ENCODE measurements around the gene UCKL1.
"Not testable (repeated sequence)": the region's sequence is repeated elsewhere in the genome, so short reads cannot be mapped to it uniquely, and the experiment has no call there.

UCKL1 gene

DNA sequence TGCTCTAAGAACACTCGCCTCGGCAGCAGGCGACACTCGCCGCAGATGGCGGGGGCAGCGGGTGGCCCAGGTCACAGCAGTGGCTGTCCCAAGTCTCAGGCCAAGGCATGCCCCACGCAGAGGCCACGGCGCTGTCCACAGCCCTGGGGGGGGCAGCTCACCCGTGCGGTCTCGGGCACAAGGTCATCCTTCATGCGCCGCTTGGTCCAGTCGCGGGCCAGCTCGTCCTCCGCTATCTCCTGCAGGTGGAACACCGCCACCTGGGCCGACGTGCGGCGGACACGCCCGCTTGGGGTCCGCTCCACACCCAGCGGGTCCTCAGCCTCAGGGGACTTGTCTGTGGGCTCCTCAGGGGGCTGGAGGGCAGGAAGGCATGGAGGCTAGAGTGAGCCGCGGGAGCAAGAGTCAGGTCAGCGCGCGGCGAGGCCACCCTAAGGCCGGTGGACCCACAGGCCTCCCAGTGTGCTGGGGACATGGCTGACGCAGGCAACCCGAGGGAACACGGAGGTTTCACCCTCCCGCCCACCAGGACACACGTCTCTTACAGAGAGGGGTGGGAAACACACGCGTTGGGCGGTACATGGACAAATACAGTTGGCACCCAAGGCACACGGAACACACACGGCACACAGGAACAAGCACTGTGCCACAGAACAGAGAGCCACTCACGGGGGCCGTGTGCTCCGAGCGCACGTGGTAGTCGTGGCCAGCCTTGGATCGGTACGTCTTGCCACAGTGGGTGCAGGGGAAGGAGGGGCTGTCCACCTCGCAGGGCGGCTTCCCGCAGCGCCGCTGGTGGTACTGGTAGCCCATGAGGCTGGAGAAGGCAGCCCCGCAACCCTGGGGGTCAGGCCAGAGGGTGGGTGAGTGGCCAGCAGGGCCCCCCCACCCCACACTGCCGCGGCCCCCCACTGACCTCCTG, 6.5 kb upstream of the UCKL1 start:
- Histone ChIP-seq H2AFZ (ENCODE audit: low read length) (no peak overlapping the region), H3K4me3 (ENCODE audit: low read length, poor library complexity, severe bottlenecking) (no peak overlapping the region), H3K27me3 (ENCODE audit: insufficient read depth, low read length, poor library complexity, severe bottlenecking) (no peaks in the 10 kb centered on the region), H3K9me2 (replicated peaks; ENCODE audit: low read depth, low read length) (no peaks in the 10 kb centered on the region), H3K9ac (ENCODE audit: low read depth, low read length, poor library complexity, severe bottlenecking) (no peak overlapping the region), H3K4me2 (ENCODE audit: low read depth, low read length, poor library complexity, severe bottlenecking) (no peak overlapping the region), H3K9me3 (ENCODE audit: insufficient read depth, low read depth, low read length) (no peaks in the 10 kb centered on the region), H3K36me3 (ENCODE audit: insufficient read depth, low read length) (no peaks in the 10 kb centered on the region), H4K20me1 (ENCODE audit: insufficient read depth, low read length, poor library complexity, severe bottlenecking) (no peaks in the 10 kb centered on the region), H3F3A (ENCODE audit: low read depth) (no peaks in the 10 kb centered on the region), H3K79me2 (ENCODE audit: insufficient read depth, low read length) (no peaks in the 10 kb centered on the region), H3K4me1 (ENCODE audit: insufficient read depth, low read length, poor library complexity, severe bottlenecking) (peaks cover 5% of the 10 kb centered on the region)
- no peak for TF ChIP-seq EZH2phosphoT487 (IDR thresholded peaks at IDR 0.05; ENCODE audit: borderline replicate concordance)
- TF ChIP-seq, protein P1, sequence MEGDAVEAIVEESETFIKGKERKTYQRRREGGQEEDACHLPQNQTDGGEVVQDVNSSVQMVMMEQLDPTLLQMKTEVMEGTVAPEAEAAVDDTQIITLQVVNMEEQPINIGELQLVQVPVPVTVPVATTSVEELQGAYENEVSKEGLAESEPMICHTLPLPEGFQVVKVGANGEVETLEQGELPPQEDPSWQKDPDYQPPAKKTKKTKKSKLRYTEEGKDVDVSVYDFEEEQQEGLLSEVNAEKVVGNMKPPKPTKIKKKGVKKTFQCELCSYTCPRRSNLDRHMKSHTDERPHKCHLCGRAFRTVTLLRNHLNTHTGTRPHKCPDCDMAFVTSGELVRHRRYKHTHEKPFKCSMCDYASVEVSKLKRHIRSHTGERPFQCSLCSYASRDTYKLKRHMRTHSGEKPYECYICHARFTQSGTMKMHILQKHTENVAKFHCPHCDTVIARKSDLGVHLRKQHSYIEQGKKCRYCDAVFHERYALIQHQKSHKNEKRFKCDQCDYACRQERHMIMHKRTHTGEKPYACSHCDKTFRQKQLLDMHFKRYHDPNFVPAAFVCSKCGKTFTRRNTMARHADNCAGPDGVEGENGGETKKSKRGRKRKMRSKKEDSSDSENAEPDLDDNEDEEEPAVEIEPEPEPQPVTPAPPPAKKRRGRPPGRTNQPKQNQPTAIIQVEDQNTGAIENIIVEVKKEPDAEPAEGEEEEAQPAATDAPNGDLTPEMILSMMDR (conservative IDR thresholded peaks at IDR 0.05; ENCODE audit: low read length): no peak

DNA sequence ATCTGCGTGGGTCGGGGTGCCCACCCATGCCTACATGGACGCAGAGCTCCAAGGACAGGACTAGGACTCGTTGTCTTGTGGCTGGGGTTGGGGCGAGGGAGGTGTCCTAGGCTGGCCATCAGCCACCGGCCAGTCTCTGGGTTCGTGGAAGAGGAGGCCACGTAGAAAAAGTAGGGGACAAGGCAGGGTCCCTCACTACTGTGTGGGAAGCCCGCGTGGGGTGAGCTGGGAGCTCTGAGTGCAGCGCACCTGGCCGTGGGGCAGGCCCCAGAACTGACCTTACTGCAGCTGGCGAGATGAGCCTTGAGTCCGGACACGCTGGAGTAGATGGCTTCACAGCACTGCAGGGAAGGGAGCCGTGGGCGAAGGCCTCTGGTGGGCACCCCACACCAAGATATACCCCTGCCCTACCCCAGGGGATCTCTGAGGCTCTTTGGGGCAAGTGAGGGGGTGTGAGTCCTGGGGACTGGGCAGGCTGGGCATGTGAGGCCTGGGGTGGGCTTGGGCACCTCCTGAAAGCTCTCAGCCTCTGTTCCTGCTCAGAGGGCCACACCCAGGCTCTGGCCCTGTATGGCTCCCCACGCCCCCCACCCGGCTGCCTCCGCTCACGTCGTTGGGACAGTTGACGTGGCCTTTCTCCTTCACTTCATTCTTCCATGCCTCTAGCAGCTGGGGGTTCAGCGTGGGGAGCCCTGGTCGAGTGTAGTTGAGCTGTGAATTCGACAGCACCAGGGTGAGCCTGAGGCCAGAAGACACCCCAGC, 5.6 kb upstream of the UCKL1 start:
- Histone ChIP-seq H3K9ac (ENCODE audit: low read depth, low read length, poor library complexity, severe bottlenecking) (no peak overlapping the region), H3K27me3 (ENCODE audit: insufficient read depth, low read length, poor library complexity, severe bottlenecking) (no peaks in the 10 kb centered on the region), H2AFZ (ENCODE audit: low read length) (no peak overlapping the region), H3F3A (ENCODE audit: low read depth) (no peaks in the 10 kb centered on the region), H3K79me2 (ENCODE audit: insufficient read depth, low read length) (no peaks in the 10 kb centered on the region), H3K9me3 (ENCODE audit: insufficient read depth, low read depth, low read length) (no peaks in the 10 kb centered on the region), H3K4me1 (ENCODE audit: insufficient read depth, low read length, poor library complexity, severe bottlenecking) (peaks cover 12% of the 10 kb centered on the region), H4K20me1 (ENCODE audit: insufficient read depth, low read length, poor library complexity, severe bottlenecking) (no peaks in the 10 kb centered on the region), H3K4me3 (ENCODE audit: low read length, poor library complexity, severe bottlenecking) (no peak overlapping the region), H3K4me2 (ENCODE audit: low read depth, low read length, poor library complexity, severe bottlenecking) (no peak overlapping the region), H3K36me3 (ENCODE audit: insufficient read depth, low read length) (no peaks in the 10 kb centered on the region), H3K9me2 (replicated peaks; ENCODE audit: low read depth, low read length) (no peaks in the 10 kb centered on the region)
- no peak for TF ChIP-seq EZH2phosphoT487 (IDR thresholded peaks at IDR 0.05; ENCODE audit: borderline replicate concordance)
- TF ChIP-seq, protein P1 (conservative IDR thresholded peaks at IDR 0.05; ENCODE audit: low read length): no peak

DNA sequence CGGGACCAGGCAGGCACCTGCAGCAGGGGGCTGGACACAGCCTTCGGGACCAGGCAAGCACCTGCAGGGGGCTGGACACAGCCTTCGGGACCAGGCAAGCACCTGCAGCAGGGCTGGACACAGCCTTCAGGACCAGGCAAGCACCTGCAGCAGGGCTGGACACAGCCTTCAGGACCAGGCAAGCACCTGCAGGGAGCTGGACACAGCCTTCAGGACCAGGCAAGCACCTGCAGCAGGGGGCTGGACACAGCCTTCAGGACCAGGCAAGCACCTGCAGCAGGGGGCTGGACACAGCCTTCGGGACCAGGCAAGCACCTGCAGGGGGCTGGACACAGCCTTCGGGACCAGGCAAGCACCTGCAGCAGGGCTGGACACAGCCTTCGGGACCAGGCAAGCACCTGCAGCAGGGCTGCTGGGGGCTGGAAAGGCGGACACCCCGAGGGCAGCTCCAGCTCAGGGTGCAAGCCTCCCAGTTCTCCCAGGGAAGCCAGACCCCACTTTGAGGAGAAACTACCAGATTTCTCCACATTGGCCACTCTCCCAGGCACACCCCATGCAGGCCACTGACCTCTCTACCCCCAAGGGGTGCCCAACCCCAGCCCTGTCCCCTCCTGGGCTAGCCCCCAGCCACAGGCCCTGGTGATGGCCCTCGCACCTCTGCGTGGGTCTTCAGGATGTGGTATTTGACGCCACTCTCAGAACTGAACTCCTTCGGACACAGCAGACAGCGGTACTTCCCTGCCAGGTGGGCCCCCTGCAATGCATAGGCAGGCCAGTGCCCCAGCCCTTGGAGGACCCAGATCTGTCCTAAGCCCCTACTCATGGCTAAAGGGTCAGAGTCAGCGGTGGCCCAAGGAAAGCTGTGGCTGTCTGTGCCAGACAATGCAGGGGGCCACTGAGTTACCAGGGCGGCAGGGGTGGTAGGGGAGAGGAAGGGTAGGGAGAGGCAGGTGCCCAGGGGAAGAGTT, 4.7 kb upstream of the UCKL1 start:
- H3K36me3 ChIP-seq (ENCODE audit: insufficient read depth, low read length); H3K4me2 ChIP-seq (ENCODE audit: low read depth, low read length, poor library complexity, severe bottlenecking); H3F3A ChIP-seq (ENCODE audit: low read depth); H2AFZ ChIP-seq (ENCODE audit: low read length); H3K27me3 ChIP-seq (ENCODE audit: insufficient read depth, low read length, poor library complexity, severe bottlenecking); H3K9me3 ChIP-seq (ENCODE audit: insufficient read depth, low read depth, low read length); H4K20me1 ChIP-seq (ENCODE audit: insufficient read depth, low read length, poor library complexity, severe bottlenecking); H3K79me2 ChIP-seq (ENCODE audit: insufficient read depth, low read length); H3K9me2 ChIP-seq (replicated peaks; ENCODE audit: low read depth, low read length); H3K9ac ChIP-seq (ENCODE audit: low read depth, low read length, poor library complexity, severe bottlenecking); H3K4me3 ChIP-seq (ENCODE audit: low read length, poor library complexity, severe bottlenecking): not testable (repeated sequence)
- H3K4me1 ChIP-seq (ENCODE audit: insufficient read depth, low read length, poor library complexity, severe bottlenecking): peaks cover 12% of the 10 kb centered on the region
